OCI-LY7 (cell line): ENCODE results near the gene ZBTB16. TPM values are rescaled to one million over a fixed set of nuclear protein-coding genes. Genes with fewer than 3 reads are reported as not detected.

ENCODE experiments used
- BruUV-seq: library from RNA; stranded (reverse); fragments of 400-500 nt; replicated peaks from 2 replicates; lab custom pipeline; 2021; lab: Mats Ljungman, UMichigan
- CTCF ChIA-PET: fragments of 300-600 bp; sonication (Branson Sonifier 250); formaldehyde crosslinking; loops from one replicate; lab custom pipeline; 2022; ENCODE audit warnings: antibody characterized with exemption; ENCODE audit not compliant: unreplicated experiment; lab: Charles Lee
- POLR2A ChIA-PET: fragments of 300-600 bp; sonication (Branson Sonifier 250); formaldehyde crosslinking; loops from one replicate; lab custom pipeline; 2022; ENCODE audit warnings: antibody characterized with exemption; lab: Charles Lee
- DNase-seq: peaks from one replicate; pipeline ENCODE4 v3.0.0-alpha.2; 2015; ENCODE audit warnings: low spot score
- H2AFZ ChIP-seq: fragments of 200-600 bp; sonication (generic), shearing (Covaris generic); 2 replicates; pipeline ENCODE4 v1.6.1; 2014; ENCODE audit warnings: mild to moderate bottlenecking, antibody characterized with exemption, low read length, moderate library complexity
- H3K27ac ChIP-seq: fragments of 200-600 bp; sonication (generic); 2 replicates; pipeline ENCODE4 v1.5.1; 2014; ENCODE audit warnings: mixed run types, low read depth, mild to moderate bottlenecking, moderate library complexity, low read length, inconsistent platforms; ENCODE audit not compliant: poor library complexity, severe bottlenecking
- H3K36me3 ChIP-seq: fragments of 200-600 bp; sonication (generic); 2 replicates; pipeline ENCODE4 v1.6.1; 2014; ENCODE audit warnings: mild to moderate bottlenecking, antibody characterized with exemption, low read length, moderate library complexity, mixed read lengths; ENCODE audit not compliant: insufficient read depth
- H3K4me1 ChIP-seq: fragments of 200-600 bp; sonication (generic); 2 replicates; pipeline ENCODE4 v1.5.1; 2014; ENCODE audit warnings: mild to moderate bottlenecking, low read length; ENCODE audit not compliant: insufficient read depth, poor library complexity, severe bottlenecking
- H3K4me2 ChIP-seq: fragments of 200-600 bp; sonication (generic); 2 replicates; pipeline ENCODE4 v1.6.1; 2014; ENCODE audit warnings: mild to moderate bottlenecking, low read length
- H3K4me3 ChIP-seq: fragments of 200-600 bp; sonication (generic); 2 replicates; pipeline ENCODE4 v1.5.1; 2014; ENCODE audit warnings: mild to moderate bottlenecking, low read depth, low read length; ENCODE audit not compliant: poor library complexity, severe bottlenecking
- H3K79me2 ChIP-seq: fragments of 200-600 bp; sonication (generic); 2 replicates; pipeline ENCODE4 v1.6.1; 2016; ENCODE audit warnings: low read depth, mild to moderate bottlenecking, low read length, moderate library complexity, mixed read lengths; ENCODE audit not compliant: insufficient read depth
- H3K9me2 ChIP-seq: fragments of 200-600 bp; sonication (generic); 2 replicates; pipeline ENCODE4 v1.6.1; 2016; ENCODE audit warnings: mild to moderate bottlenecking, low read length, mixed read lengths; ENCODE audit not compliant: insufficient read depth
- H3K9me3 ChIP-seq: fragments of 200-600 bp; sonication (generic); 2 replicates; pipeline ENCODE4 v1.6.1; 2014; ENCODE audit warnings: mild to moderate bottlenecking, mixed run types, low read length, mixed read lengths
- H4K20me1 ChIP-seq: fragments of 200-600 bp; sonication (generic); 2 replicates; pipeline ENCODE4 v1.6.1; 2014; ENCODE audit warnings: mild to moderate bottlenecking, antibody characterized with exemption, low read length, moderate library complexity, mixed read lengths; ENCODE audit not compliant: insufficient read depth
- EZH2phosphoT487 ChIP-seq: fragments of 200-600 bp; sonication (generic); IDR thresholded peaks from 2 replicates; pipeline ENCODE4 v1.6.1; 2018; ENCODE audit warnings: low read depth, borderline replicate concordance, mild to moderate bottlenecking, mixed run types, antibody characterized with exemption, low read length, moderate library complexity, mixed read lengths
- intact Hi-C: fragments of 100-400 bp; cut with micrococcal nuclease; formaldehyde crosslinking; loops from one replicate; pipeline ENCODE4 v1.10.0; 2022; ENCODE audit not compliant: unreplicated experiment
- total RNA-seq, 2 experiments: library from RNA; depleted of rRNA in 1 of 2; stranded (reverse); fragments of >200 nt in 1 of 2; shearing (Covaris generic) in 1 of 2; gene quantifications; 2 replicates each; pipeline ENCODE4 v1.2.3, GENCODE V29; 2014 to 2022
- TF ChIP-seq, protein P1 (sequence below): fragments of 200-600 bp; sonication (generic); conservative IDR thresholded peaks from 2 replicates; pipeline ENCODE4 v1.5.1; 2014; ENCODE audit warnings: mild to moderate bottlenecking, antibody characterized with exemption, low read length, moderate library complexity, mixed read lengths

ZBTB16 gene
- total RNA-seq, 2 experiments from 2014 or later = not detected

DNA sequence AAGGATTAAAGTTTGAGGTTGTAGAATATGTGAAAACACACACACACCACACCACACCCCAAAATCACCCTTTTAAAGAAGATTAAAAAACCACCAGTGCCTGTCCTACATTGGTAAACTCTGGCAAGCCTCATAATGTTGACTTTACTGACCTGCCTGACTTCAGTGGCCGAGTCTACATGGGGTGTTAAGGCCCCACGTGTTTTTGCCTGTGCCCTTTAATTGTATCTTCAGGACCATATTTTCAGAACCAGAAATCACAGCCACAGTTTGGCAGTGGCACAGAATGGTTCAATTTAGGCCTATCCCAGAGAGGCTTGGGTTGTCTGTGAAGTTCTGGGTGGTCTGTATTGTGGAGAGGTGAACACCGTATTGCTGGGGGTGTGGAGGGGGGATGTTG is 33.4 kb downstream of the ZBTB16 start:
- Histone ChIP-seq H3K4me1 (no peaks in the 10 kb centered on the region), H3K9me2 (no peaks in the 10 kb centered on the region), H3K27ac (no peak overlapping the region), H2AFZ (no peak overlapping the region), H3K36me3 (no peaks in the 10 kb centered on the region), H3K4me2 (no peak overlapping the region), H3K79me2 (no peaks in the 10 kb centered on the region), H3K9me3 (no peaks in the 10 kb centered on the region), H3K4me3 (no peak overlapping the region), H4K20me1 (no peaks in the 10 kb centered on the region)
- TF ChIP-seq, protein P1, sequence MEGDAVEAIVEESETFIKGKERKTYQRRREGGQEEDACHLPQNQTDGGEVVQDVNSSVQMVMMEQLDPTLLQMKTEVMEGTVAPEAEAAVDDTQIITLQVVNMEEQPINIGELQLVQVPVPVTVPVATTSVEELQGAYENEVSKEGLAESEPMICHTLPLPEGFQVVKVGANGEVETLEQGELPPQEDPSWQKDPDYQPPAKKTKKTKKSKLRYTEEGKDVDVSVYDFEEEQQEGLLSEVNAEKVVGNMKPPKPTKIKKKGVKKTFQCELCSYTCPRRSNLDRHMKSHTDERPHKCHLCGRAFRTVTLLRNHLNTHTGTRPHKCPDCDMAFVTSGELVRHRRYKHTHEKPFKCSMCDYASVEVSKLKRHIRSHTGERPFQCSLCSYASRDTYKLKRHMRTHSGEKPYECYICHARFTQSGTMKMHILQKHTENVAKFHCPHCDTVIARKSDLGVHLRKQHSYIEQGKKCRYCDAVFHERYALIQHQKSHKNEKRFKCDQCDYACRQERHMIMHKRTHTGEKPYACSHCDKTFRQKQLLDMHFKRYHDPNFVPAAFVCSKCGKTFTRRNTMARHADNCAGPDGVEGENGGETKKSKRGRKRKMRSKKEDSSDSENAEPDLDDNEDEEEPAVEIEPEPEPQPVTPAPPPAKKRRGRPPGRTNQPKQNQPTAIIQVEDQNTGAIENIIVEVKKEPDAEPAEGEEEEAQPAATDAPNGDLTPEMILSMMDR = no peak
- TF ChIP-seq EZH2phosphoT487 = no peak
- ChIA-PET POLR2A (no interaction called here), CTCF (no interaction called here)
- no peak for DNase-seq
- BruUV-seq = no TSS peak
- intact Hi-C loops = no loop called here

DNA sequence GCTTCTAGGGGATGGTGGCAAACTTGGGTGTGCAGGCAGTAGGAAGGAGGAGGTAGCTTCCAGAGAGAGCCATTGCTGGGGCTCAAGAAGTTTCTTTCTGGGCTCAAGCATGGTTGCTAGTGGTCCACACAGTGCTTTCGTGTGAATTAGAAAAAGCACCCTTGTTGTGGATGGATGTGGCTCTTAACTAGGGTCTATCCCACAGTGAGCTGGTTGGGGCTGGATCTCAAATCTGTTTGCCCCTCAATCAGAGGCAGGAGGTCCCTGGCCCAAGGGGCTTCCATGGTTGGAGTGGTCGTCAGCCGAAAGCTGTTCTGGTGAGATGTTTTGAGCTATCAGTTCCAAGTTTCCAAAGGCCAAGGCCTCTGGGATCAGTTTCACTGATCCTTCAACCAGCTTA is 35.0 kb downstream of the ZBTB16 start:
- Histone ChIP-seq H3K4me2 (no peak overlapping the region), H3K4me3 (no peak overlapping the region), H3K79me2 (no peaks in the 10 kb centered on the region), H3K36me3 (no peaks in the 10 kb centered on the region), H3K4me1 (no peaks in the 10 kb centered on the region), H3K27ac (no peak overlapping the region), H4K20me1 (no peaks in the 10 kb centered on the region), H2AFZ (no peak overlapping the region), H3K9me2 (no peaks in the 10 kb centered on the region), H3K9me3 (no peaks in the 10 kb centered on the region)
- ChIA-PET CTCF (no interaction called here), POLR2A (interaction anchor here (0.8 kb wide), 1 partner anchor 10 kb away, joined by 6 read pairs; no protein-coding TSS in a partner anchor)
- no TSS peak for BruUV-seq
- intact Hi-C loops = no loop called here
- TF ChIP-seq, protein P1 = no peak
- TF ChIP-seq EZH2phosphoT487 = no peak
- DNase-seq = no peak

DNA sequence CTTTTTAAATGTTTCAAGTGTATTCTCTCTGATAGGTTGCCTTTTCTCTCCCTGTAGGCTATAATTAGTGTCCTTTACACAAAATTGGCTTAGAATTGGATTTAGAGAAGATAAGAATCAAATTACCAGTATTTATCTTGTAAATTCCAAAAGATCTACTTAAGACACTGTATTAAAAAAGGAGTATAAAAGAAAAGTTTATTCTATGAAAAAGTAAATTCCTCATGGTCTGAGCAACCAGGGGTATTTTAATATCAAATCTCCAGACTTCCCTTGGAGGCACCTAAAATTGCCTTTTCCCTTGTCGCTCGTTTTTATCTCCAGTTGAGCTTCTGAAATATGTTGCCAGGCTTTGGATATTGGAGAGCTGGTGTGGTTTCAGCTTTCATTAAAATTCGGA is 36.4 kb downstream of the ZBTB16 start:
- no peaks in the 10 kb centered on the region for H3K9me2 ChIP-seq
- H4K20me1 ChIP-seq = no peaks in the 10 kb centered on the region
- no peaks in the 10 kb centered on the region for H3K4me1 ChIP-seq
- no peak overlapping the region for H2AFZ ChIP-seq
- no peak for DNase-seq
- ChIA-PET POLR2A (no interaction called here), CTCF (no interaction called here)
- no peak overlapping the region for H3K27ac ChIP-seq
- no peaks in the 10 kb centered on the region for H3K79me2 ChIP-seq
- no peak overlapping the region for H3K4me3 ChIP-seq
- no peaks in the 10 kb centered on the region for H3K9me3 ChIP-seq
- no TSS peak for BruUV-seq
- intact Hi-C loops = no loop called here
- no peak for TF ChIP-seq EZH2phosphoT487
- TF ChIP-seq, protein P1 = no peak
- H3K36me3 ChIP-seq = no peaks in the 10 kb centered on the region
- no peak overlapping the region for H3K4me2 ChIP-seq
